HepG2 (cell line): ENCODE data around the gene EIF3L. TPM values are rescaled to one million over a fixed set of nuclear protein-coding genes. Genes with fewer than 3 reads are reported as not detected.
A peak's percentile ranks its signal among the peaks of the same experiment; 100 is the strongest.

Experiments used
- AKAP8 ChIP-seq: sonication (generic); formaldehyde crosslinking; IDR thresholded peaks from 2 replicates; pipeline ENCODE4 v1.5.1; 2020; ENCODE audit warnings: mild to moderate bottlenecking, missing genetic modification reagents
- CEBPG ChIP-seq: IDR thresholded peaks from 2 replicates; pipeline ENCODE4 v1.6.1; 2016
- HOXA5 ChIP-seq: sonication (generic); formaldehyde crosslinking; IDR thresholded peaks from 2 replicates; pipeline ENCODE4 v1.4.0; 2020; ENCODE audit warnings: missing genetic modification reagents
- NFIC ChIP-seq: IDR thresholded peaks from 2 replicates; pipeline ENCODE4 v1.6.1; 2012; ENCODE audit warnings: mild to moderate bottlenecking, low read length, inconsistent platforms
- ONECUT2 ChIP-seq: sonication (generic); formaldehyde crosslinking; IDR thresholded peaks from 2 replicates; pipeline ENCODE4 v1.4.0; 2020; ENCODE audit warnings: missing genetic modification reagents
- RFXANK ChIP-seq: IDR thresholded peaks from 2 replicates; pipeline ENCODE4 v1.6.1; 2016
- SOX13 ChIP-seq, 3 experiments: fragments of 450-650 bp in 1 of 3; sonication (generic) in 1 of 3; formaldehyde crosslinking in 1 of 3; IDR thresholded peaks in 2 of 3; conservative IDR thresholded peaks in 1 of 3; 2 replicates each; pipeline versions ENCODE4 v1.5.0 to v1.6.1; 2016 to 2020; ENCODE audit warnings: antibody characterized with exemption in 1 of 3, mild to moderate bottlenecking in 1 of 3, missing compliant biosample characterization in 1 of 3, missing genetic modification reagents in 1 of 3, moderate library complexity in 1 of 3
- SP4 ChIP-seq: sonication (generic); formaldehyde crosslinking; IDR thresholded peaks from 2 replicates; pipeline ENCODE4 v1.8.1; 2023; ENCODE audit warnings: mild to moderate bottlenecking, missing genetic modification reagents
- TEAD2 ChIP-seq: sonication (generic); formaldehyde crosslinking; IDR thresholded peaks from 2 replicates; pipeline ENCODE4 v1.9.0; 2021; ENCODE audit warnings: missing genetic modification reagents
- ZBTB38 ChIP-seq: sonication (generic); formaldehyde crosslinking; IDR thresholded peaks from 2 replicates; pipeline ENCODE4 v1.5.1; 2020; ENCODE audit warnings: mild to moderate bottlenecking, missing genetic modification reagents
- ZNF543 ChIP-seq: sonication (generic); formaldehyde crosslinking; IDR thresholded peaks from 2 replicates; pipeline ENCODE4 v1.4.0; 2020; ENCODE audit warnings: mild to moderate bottlenecking, missing genetic modification reagents
- ZNF546 ChIP-seq: sonication (generic); formaldehyde crosslinking; conservative IDR thresholded peaks from 2 replicates; pipeline ENCODE4 v1.8.1; 2023; ENCODE audit warnings: mild to moderate bottlenecking, missing genetic modification reagents
- ZNF660 ChIP-seq: sonication (generic); formaldehyde crosslinking; IDR thresholded peaks from 2 replicates; pipeline ENCODE4 v1.5.1; 2020; ENCODE audit warnings: mild to moderate bottlenecking, low read depth, missing genetic modification reagents, borderline replicate concordance
- ZNF761 ChIP-seq: sonication (generic); formaldehyde crosslinking; conservative IDR thresholded peaks from 2 replicates; pipeline ENCODE4 v1.4.0; 2020; ENCODE audit warnings: mild to moderate bottlenecking, missing genetic modification reagents
- polyA plus RNA-seq, 8 experiments: library from polyadenylated mRNA; depleted of rRNA in 3 of 8; stranded (reverse) in 7 of 8; unstranded in 1 of 8; fragments of >200 nt; fragmentation: Illumina TruSeq in 4 of 8; extraction: Trizol in 4 of 8; gene quantifications; 2 replicates each; pipeline versions ENCODE4 v1.2.1 to v1.2.3, GENCODE V29; 2011 to 2016; ENCODE audit warnings: low read depth in 4 of 8, missing spikeins in 1 of 8, mixed read lengths in 1 of 8; ENCODE audit not compliant: insufficient read depth in 1 of 8
- total RNA-seq, 5 experiments: library from RNA; depleted of rRNA; stranded (reverse); fragments of >200 nt; fragmentation: Illumina TruSeq; extraction: Trizol; gene quantifications; 2 replicates each; pipeline ENCODE4 v1.2.3, GENCODE V29; 2016; ENCODE audit warnings: low read depth in 1 of 5
- TF ChIP-seq, protein P1 (sequence below): sonication (generic); formaldehyde crosslinking; IDR thresholded peaks from 2 replicates; pipeline ENCODE4 v1.5.0; 2020; ENCODE audit warnings: missing genetic modification reagents, mild to moderate bottlenecking, borderline replicate concordance
- TF ChIP-seq, protein P2 (sequence below): sonication (generic); formaldehyde crosslinking; IDR thresholded peaks from 2 replicates; pipeline ENCODE4 v1.9.0; 2021; ENCODE audit warnings: missing genetic modification reagents, mild to moderate bottlenecking, borderline replicate concordance
- TF ChIP-seq, protein P3 (sequence below): sonication (generic); formaldehyde crosslinking; IDR thresholded peaks from 2 replicates; pipeline ENCODE4 v1.9.0; 2021; ENCODE audit warnings: missing genetic modification reagents, borderline replicate concordance
- TF ChIP-seq, protein P4 (sequence below): sonication (generic); formaldehyde crosslinking; IDR thresholded peaks from 2 replicates; pipeline ENCODE4 v1.5.0; 2020; ENCODE audit warnings: mild to moderate bottlenecking, missing genetic modification reagents

EIF3L gene
- total and polyA plus RNA-seq, 2 of the 13 experiments (the other 11 are each of a cell fraction or from before 2014, with no cell fraction given): 514 to 793 TPM

DNA sequence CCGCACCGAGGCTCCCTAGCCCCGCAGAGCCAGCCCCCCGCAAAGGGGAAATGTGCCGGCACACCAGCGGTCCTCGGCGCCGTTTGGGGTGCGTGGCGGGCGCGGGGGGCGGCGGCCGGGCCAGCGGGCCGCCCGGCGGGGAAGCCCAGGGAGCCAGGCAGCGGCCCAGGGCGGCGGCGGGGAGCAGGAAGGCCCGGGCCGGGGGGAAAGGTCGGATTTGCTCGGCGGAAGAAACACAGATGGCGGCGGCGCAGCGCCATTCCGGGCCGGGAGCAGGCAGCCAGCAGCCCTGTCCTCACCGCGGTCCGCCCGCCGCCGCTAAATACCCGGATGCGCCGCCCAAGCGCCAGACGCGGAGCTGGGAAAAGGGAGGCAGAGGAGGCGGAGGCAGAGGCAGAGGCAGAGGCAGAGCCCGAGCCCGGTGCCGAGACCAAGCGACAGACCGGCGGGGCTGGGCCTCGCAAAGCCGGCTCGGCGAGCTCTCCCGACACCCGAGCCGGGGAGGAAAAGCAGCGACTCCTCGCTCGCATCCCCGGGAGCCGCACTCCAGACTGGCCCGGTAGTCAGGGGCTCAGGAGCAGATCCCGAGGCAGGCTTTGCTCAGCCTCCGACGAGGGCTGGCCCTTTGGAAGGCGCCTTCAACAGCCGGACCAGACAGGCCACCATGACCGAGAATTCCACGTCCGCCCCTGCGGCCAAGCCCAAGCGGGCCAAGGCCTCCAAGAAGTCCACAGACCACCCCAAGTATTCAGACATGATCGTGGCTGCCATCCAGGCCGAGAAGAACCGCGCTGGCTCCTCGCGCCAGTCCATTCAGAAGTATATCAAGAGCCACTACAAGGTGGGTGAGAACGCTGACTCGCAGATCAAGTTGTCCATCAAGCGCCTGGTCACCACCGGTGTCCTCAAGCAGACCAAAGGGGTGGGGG is 44.1 kb upstream of the EIF3L start (continued):
- TF ChIP-seq ONECUT2 (0 out of 2 replicates have a peak, but pooled peaks have one; percentile 23), SP4 (CRISPR knock-in tag) (peak; percentile 48; the same call in 1 of the 2 replicates), AKAP8 (CRISPR knock-in tag) (peak; percentile 66), ZNF761 (CRISPR knock-in tag) (0 out of 2 replicates have a peak, but pooled peaks have one; percentile 31), CEBPG (CRISPR knock-in tag) (no peak), NFIC (no peak), HOXA5 (CRISPR knock-in tag) (peak; percentile 84), RFXANK (CRISPR knock-in tag) (no peak), SOX13 (IDR thresholded peaks at IDR 0.05) (no peak), SOX13 (CRISPR knock-in tag; conservative IDR thresholded peaks at IDR 0.05 in 1 of 2, IDR thresholded peaks at IDR 0.05 in 1 of 2) (peak in 1 of 2 experiments; percentile 46; a peak in 2 of 4 replicates), ZNF543 (CRISPR knock-in tag) (no peak; the same call in 1 of the 2 replicates), ZBTB38 (CRISPR knock-in tag) (peak; percentile 47; the same call in 1 of the 2 replicates), ZNF546 (no peak), TEAD2 (CRISPR knock-in tag) (no peak; the same call in 1 of the 2 replicates), ZNF660 (CRISPR knock-in tag) (no peak)
- TF ChIP-seq, protein P1, sequence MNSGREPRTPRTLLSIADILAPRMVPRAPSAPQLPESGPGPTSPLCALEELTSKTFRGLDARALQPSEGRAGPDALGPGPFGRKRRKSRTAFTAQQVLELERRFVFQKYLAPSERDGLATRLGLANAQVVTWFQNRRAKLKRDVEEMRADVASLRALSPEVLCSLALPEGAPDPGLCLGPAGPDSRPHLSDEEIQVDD (CRISPR knock-in tag): peak; percentile 25; the same call in 1 of the 2 replicates
- TF ChIP-seq, protein P2, sequence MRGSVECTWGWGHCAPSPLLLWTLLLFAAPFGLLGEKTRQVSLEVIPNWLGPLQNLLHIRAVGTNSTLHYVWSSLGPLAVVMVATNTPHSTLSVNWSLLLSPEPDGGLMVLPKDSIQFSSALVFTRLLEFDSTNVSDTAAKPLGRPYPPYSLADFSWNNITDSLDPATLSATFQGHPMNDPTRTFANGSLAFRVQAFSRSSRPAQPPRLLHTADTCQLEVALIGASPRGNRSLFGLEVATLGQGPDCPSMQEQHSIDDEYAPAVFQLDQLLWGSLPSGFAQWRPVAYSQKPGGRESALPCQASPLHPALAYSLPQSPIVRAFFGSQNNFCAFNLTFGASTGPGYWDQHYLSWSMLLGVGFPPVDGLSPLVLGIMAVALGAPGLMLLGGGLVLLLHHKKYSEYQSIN (CRISPR knock-in tag): no peak
- TF ChIP-seq, protein P3, sequence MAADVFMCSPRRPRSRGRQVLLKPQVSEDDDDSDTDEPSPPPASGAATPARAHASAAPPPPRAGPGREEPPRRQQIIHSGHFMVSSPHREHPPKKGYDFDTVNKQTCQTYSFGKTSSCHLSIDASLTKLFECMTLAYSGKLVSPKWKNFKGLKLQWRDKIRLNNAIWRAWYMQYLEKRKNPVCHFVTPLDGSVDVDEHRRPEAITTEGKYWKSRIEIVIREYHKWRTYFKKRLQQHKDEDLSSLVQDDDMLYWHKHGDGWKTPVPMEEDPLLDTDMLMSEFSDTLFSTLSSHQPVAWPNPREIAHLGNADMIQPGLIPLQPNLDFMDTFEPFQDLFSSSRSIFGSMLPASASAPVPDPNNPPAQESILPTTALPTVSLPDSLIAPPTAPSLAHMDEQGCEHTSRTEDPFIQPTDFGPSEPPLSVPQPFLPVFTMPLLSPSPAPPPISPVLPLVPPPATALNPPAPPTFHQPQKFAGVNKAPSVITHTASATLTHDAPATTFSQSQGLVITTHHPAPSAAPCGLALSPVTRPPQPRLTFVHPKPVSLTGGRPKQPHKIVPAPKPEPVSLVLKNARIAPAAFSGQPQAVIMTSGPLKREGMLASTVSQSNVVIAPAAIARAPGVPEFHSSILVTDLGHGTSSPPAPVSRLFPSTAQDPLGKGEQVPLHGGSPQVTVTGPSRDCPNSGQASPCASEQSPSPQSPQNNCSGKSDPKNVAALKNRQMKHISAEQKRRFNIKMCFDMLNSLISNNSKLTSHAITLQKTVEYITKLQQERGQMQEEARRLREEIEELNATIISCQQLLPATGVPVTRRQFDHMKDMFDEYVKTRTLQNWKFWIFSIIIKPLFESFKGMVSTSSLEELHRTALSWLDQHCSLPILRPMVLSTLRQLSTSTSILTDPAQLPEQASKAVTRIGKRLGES (CRISPR knock-in tag): 0 out of 2 replicates have a peak, but pooled peaks have one; percentile 36
- TF ChIP-seq, protein P4, sequence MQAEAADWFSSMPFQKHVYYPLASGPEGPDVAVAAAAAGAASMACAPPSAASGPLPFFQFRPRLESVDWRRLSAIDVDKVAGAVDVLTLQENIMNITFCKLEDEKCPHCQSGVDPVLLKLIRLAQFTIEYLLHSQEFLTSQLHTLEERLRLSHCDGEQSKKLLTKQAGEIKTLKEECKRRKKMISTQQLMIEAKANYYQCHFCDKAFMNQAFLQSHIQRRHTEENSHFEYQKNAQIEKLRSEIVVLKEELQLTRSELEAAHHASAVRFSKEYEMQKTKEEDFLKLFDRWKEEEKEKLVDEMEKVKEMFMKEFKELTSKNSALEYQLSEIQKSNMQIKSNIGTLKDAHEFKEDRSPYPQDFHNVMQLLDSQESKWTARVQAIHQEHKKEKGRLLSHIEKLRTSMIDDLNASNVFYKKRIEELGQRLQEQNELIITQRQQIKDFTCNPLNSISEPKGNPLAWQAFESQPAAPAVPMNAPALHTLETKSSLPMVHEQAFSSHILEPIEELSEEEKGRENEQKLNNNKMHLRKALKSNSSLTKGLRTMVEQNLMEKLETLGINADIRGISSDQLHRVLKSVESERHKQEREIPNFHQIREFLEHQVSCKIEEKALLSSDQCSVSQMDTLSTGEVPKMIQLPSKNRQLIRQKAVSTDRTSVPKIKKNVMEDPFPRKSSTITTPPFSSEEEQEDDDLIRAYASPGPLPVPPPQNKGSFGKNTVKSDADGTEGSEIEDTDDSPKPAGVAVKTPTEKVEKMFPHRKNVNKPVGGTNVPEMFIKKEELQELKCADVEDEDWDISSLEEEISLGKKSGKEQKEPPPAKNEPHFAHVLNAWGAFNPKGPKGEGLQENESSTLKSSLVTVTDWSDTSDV (CRISPR knock-in tag): peak; percentile 80; the same call in 1 of the 2 replicates
